WERI-Rb-1 (cell line): Measurements from ENCODE around the gene PLEKHJ1.

Source experiments
- DNase-seq: peaks from one replicate; pipeline ENCODE4 v3.0.0-alpha.2; 2020
- H3K27ac ChIP-seq: fragments of 250-450 bp; sonication (Bioruptor Pico); 2 replicates; pipeline ENCODE4 v1.5.1; 2020; ENCODE audit warnings: mild to moderate bottlenecking, moderate library complexity
- H3K27me3 ChIP-seq: fragments of 250-450 bp; sonication (Bioruptor Pico); 2 replicates; pipeline ENCODE4 v1.5.1; 2021; ENCODE audit warnings: mild to moderate bottlenecking, low read depth, moderate library complexity; ENCODE audit not compliant: insufficient read depth, severe bottlenecking
- H3K36me3 ChIP-seq: fragments of 250-450 bp; sonication (Bioruptor Pico); 2 replicates; pipeline ENCODE4 v1.5.1; 2020; ENCODE audit warnings: mild to moderate bottlenecking, moderate library complexity
- H3K4me3 ChIP-seq: 2 replicates; pipeline ENCODE4 v1.5.1; 2011; ENCODE audit warnings: low read depth, mild to moderate bottlenecking, control low read depth, low read length
- H3K9me3 ChIP-seq: fragments of 250-450 bp; sonication (Bioruptor Pico); 2 replicates; pipeline ENCODE4 v1.5.1; 2021; ENCODE audit warnings: mild to moderate bottlenecking, moderate library complexity; ENCODE audit not compliant: severe bottlenecking
- CTCF ChIP-seq: IDR thresholded peaks from 2 replicates; pipeline ENCODE4 v1.5.1; 2011; ENCODE audit warnings: low read depth, mild to moderate bottlenecking, control low read depth, inconsistent platforms, low read length

PLEKHJ1 gene

DNA sequence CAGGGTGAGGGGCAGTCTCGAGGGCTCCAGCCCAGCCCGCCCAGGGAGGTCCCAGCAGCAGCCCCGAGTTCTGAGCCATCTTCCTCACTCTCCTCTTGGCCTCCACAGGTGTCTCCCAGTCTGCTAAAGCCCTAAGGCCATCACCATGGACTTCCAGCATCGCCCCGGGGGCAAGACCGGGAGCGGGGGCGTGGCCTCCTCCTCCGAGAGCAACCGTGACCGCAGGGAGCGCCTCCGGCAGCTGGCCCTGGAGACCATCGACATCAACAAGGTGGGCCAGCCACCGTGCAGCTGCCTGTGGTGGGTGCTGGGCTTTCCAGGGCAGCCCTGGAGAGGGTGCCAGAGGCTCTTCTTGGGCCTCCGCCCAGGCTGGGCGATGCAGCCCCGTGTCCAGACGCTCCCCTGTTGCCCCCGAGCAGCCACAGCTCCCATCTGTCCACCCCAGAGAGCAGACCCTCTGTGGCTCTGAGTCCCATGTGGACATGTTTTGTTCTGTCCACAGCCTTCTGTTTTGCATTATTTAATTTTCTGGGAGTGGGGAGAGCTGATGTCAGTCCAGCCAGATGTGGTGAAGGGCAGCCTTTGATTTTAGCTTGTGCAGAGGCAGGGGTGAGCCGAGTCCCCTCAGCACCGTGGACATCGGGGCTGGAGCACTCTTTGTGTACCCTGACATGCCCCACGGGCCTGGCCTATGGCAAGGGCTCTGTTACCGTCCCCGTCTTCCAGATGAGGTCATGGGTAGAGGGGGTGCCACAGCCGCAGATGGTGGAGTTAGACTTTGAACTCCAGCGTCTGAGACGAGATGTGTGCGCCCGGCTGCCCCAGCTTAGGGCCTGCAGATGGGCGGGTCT is 7.4 kb upstream of the PLEKHJ1 start:
- Histone ChIP-seq H3K9me3 (no peaks in the 10 kb centered on the region), H3K27me3 (no peaks in the 10 kb centered on the region), H3K36me3 (peaks cover 82% of the 10 kb centered on the region), H3K4me3 (no peak overlapping the region), H3K27ac (no peak overlapping the region)
- no peak for DNase-seq
- TF ChIP-seq CTCF, result no peak

GRCh38 chr19:2242816-2243215 is 6.7 kb upstream of the PLEKHJ1 start:
- Histone ChIP-seq H3K36me3 (peaks cover 87% of the 10 kb centered on the region), H3K27me3 (no peaks in the 10 kb centered on the region), H3K9me3 (no peaks in the 10 kb centered on the region), H3K4me3 (no peak overlapping the region), H3K27ac (no peak overlapping the region)
- TF ChIP-seq CTCF, result no peak
- no peak for DNase-seq

- peaks cover 87% of the 10 kb centered on the region for H3K36me3 ChIP-seq
- no peak overlapping the region for H3K4me3 ChIP-seq
These were observed 6.0 kb upstream of the PLEKHJ1 start for GRCh38 chr19:2242092-2242537.

GRCh38 chr19:2240881-2241760 is 5.0 kb upstream of the PLEKHJ1 start:
- TF ChIP-seq CTCF, result no peak

More at GRCh38 chr19:2242092-2242537, 6.0 kb upstream of the PLEKHJ1 start:
- TF ChIP-seq CTCF, result no peak
- H3K27ac ChIP-seq, result no peak overlapping the region
- H3K27me3 ChIP-seq, result no peaks in the 10 kb centered on the region
- DNase-seq, result no peak
- no peaks in the 10 kb centered on the region for H3K9me3 ChIP-seq

DNA sequence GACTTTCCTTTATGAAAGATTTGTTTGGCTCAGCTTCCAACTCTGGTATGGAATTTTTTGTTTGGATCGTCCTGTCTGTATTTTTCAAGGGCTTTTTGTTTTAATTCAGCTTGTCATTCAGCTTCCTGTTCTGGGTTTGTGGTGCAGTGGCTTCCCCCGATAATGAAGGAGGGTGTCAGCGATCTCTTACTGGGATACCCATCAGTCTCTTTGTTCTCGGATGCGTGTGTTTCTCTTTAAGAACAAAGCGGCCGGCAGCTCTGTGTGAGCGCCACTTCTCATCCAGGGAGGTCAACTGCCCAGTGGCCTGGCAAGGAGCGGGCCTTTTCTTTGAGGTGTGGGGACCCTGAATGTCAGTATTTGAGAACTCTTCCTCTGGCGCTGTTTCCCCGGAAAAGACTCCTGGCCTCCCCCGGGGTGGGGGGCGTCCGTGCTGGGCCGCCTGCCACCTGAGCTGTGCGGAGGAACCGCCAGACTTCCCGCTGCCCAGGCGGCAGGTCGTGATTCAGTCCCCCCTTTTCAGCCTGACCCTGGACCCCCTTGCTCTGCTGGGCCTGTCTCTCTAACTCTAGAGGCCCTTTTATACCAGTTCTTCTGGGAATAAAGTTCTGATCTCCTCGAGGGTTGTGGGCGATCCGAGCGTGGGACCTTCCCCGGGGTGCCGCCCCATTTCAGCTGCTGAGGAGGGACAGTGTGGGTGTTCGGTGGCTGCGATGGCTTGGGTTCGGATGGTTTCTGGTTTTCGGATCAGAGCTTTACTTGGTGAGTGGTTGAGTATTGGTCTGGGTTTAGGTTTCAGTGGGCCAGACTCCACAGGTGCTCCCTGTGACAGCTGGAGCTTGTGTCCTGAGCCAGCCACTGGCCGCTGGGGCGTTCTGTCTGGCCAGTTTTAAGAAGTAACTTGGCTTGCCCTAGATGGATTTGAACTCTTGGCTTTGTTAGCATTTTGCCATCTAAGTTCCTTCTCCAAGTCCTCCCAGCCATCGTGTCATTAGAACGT is 3.9 kb upstream of the PLEKHJ1 start:
- Histone ChIP-seq H3K27me3 (no peaks in the 10 kb centered on the region), H3K36me3 (peaks cover 67% of the 10 kb centered on the region), H3K9me3 (no peaks in the 10 kb centered on the region), H3K4me3 (no peak overlapping the region), H3K27ac (no peak overlapping the region)
- TF ChIP-seq CTCF, result no peak
- no peak for DNase-seq

More at GRCh38 chr19:2240881-2241760, 5.0 kb upstream of the PLEKHJ1 start:
- Histone ChIP-seq H3K9me3 (no peaks in the 10 kb centered on the region), H3K36me3 (peaks cover 77% of the 10 kb centered on the region), H3K4me3 (no peak overlapping the region), H3K27ac (no peak overlapping the region), H3K27me3 (no peaks in the 10 kb centered on the region)
- DNase-seq, result no peak
